KMS-11 (cell line): Measurements from ENCODE around the gene GAS6.

Source experiments
- H2AFZ ChIP-seq: fragments of 200-600 bp; sonication (generic); 2 replicates; pipeline ENCODE4 v1.6.1; 2016; ENCODE audit warnings: antibody characterized with exemption, mixed run types, low read depth
- H3K27ac ChIP-seq: fragments of 200-600 bp; sonication (generic); 2 replicates; pipeline ENCODE4 v1.6.1; 2016; ENCODE audit warnings: mild to moderate bottlenecking, mixed run types
- H3K27me3 ChIP-seq: fragments of 200-600 bp; sonication (generic); 2 replicates; pipeline ENCODE4 v1.6.1; 2017; ENCODE audit warnings: mild to moderate bottlenecking, low read depth, mixed run types, moderate library complexity; ENCODE audit not compliant: insufficient read depth
- H3K36me3 ChIP-seq: fragments of 200-600 bp; sonication (generic); 2 replicates; pipeline ENCODE4 v1.6.1; 2017; ENCODE audit warnings: mild to moderate bottlenecking, mixed run types; ENCODE audit not compliant: insufficient read depth
- H3K4me1 ChIP-seq: fragments of 200-600 bp; sonication (generic); 2 replicates; pipeline ENCODE4 v1.6.1; 2016; ENCODE audit warnings: mild to moderate bottlenecking, low read depth, mixed run types; ENCODE audit not compliant: poor library complexity, severe bottlenecking
- H3K4me2 ChIP-seq: fragments of 200-600 bp; sonication (generic); 2 replicates; pipeline ENCODE4 v1.7.0; 2016; ENCODE audit warnings: mild to moderate bottlenecking, mixed run types
- H3K4me3 ChIP-seq: fragments of 200-600 bp; sonication (generic); IDR thresholded peaks from 2 replicates; pipeline ENCODE4 v1.6.1; 2017; ENCODE audit warnings: low read depth, low read length, mixed read lengths; ENCODE audit not compliant: insufficient read depth
- H3K79me2 ChIP-seq: fragments of 200-600 bp; sonication (generic); 2 replicates; pipeline ENCODE4 v1.6.1; 2016; ENCODE audit warnings: low read depth, mixed run types; ENCODE audit not compliant: insufficient read depth
- H3K9ac ChIP-seq: fragments of 200-600 bp; sonication (generic); 2 replicates; pipeline ENCODE4 v1.6.1; 2016; ENCODE audit warnings: mild to moderate bottlenecking, mixed run types
- H4K20me1 ChIP-seq: fragments of 200-600 bp; sonication (generic); 2 replicates; pipeline ENCODE4 v1.6.1; 2016; ENCODE audit warnings: mild to moderate bottlenecking, mixed run types; ENCODE audit not compliant: insufficient read depth
- CTCF ChIP-seq: fragments of 200-600 bp; sonication (generic); conservative IDR thresholded peaks from 2 replicates; pipeline ENCODE4 v1.6.1; 2017; ENCODE audit warnings: low read depth, mild to moderate bottlenecking, antibody characterized with exemption, low read length, moderate library complexity, mixed read lengths

Gene GAS6

GRCh38 chr13:113886561-113887112 lies 22.8 kb upstream of the GAS6 start:
- no peak for TF ChIP-seq CTCF
- Histone ChIP-seq H3K36me3 (no peaks in the 10 kb centered on the region), H3K4me2 (no peak overlapping the region), H4K20me1 (no peaks in the 10 kb centered on the region), H3K9ac (no peak overlapping the region), H3K4me1 (peaks cover 14% of the 10 kb centered on the region), H3K27me3 (no peaks in the 10 kb centered on the region), H3K4me3 (no peak overlapping the region), H3K27ac (no peak overlapping the region), H3K79me2 (no peaks in the 10 kb centered on the region), H2AFZ (no peak overlapping the region)

GRCh38 chr13:113884821-113885220 lies 20.9 kb upstream of the GAS6 start:
- Histone ChIP-seq H3K27ac (no peak overlapping the region), H4K20me1 (no peaks in the 10 kb centered on the region), H3K4me3 (no peak overlapping the region), H3K79me2 (no peaks in the 10 kb centered on the region), H3K4me2 (no peak overlapping the region), H3K9ac (no peak overlapping the region), H3K36me3 (no peaks in the 10 kb centered on the region), H2AFZ (no peak overlapping the region), H3K27me3 (no peaks in the 10 kb centered on the region), H3K4me1 (peaks cover 32% of the 10 kb centered on the region)
- no peak for TF ChIP-seq CTCF

GRCh38 chr13:113883921-113884804 lies 20.3 kb upstream of the GAS6 start:
- no peak overlapping the region for H3K4me3 ChIP-seq
- H2AFZ ChIP-seq: no peak overlapping the region
- no peaks in the 10 kb centered on the region for H4K20me1 ChIP-seq
- TF ChIP-seq CTCF: no peak
- H3K79me2 ChIP-seq: no peaks in the 10 kb centered on the region
- peaks cover 39% of the 10 kb centered on the region for H3K4me1 ChIP-seq
- no peaks in the 10 kb centered on the region for H3K36me3 ChIP-seq
- no peak overlapping the region for H3K27ac ChIP-seq
- no peaks in the 10 kb centered on the region for H3K27me3 ChIP-seq
- H3K4me2 ChIP-seq: no peak overlapping the region
- H3K9ac ChIP-seq: no peak overlapping the region

GRCh38 chr13:113883314-113883811 lies 19.5 kb upstream of the GAS6 start:
- no peak overlapping the region for H3K27ac ChIP-seq
- H3K4me1 ChIP-seq: peaks cover 42% of the 10 kb centered on the region
- no peak overlapping the region for H3K4me2 ChIP-seq
- H3K4me3 ChIP-seq: no peak overlapping the region
- H3K79me2 ChIP-seq: no peaks in the 10 kb centered on the region
- TF ChIP-seq CTCF: no peak
- H3K27me3 ChIP-seq: no peaks in the 10 kb centered on the region
- no peak overlapping the region for H3K9ac ChIP-seq
- H3K36me3 ChIP-seq: no peaks in the 10 kb centered on the region
- no peaks in the 10 kb centered on the region for H4K20me1 ChIP-seq
- no peak overlapping the region for H2AFZ ChIP-seq
